DND-41 (cell line): Measurements from ENCODE around the gene ERC2.

Experiments used
- ATAC-seq: fragments of 200-7000 bp; cut with Tn5 transposase; 3 replicates; pipeline ENCODE4 v1.9.1; 2021; ENCODE audit warnings: low read depth; ENCODE audit not compliant: insufficient read depth
- DNase-seq: peaks from one replicate; pipeline ENCODE4 v3.0.0-alpha.2; 2020
- H2AFZ ChIP-seq: 2 replicates; pipeline ENCODE4 v1.6.0; 2012; ENCODE audit warnings: low read depth, low read length
- H3K27ac ChIP-seq: 2 replicates; pipeline ENCODE4 v1.5.1; 2012; ENCODE audit warnings: low read length, inconsistent platforms
- H3K27me3 ChIP-seq: fragments of 200-600 bp; sonication (generic); 2 replicates; pipeline ENCODE4 v1.6.0; 2012; ENCODE audit warnings: low read length, mild to moderate bottlenecking, inconsistent platforms; ENCODE audit not compliant: insufficient read depth, poor library complexity
- H3K36me3 ChIP-seq: 2 replicates; pipeline ENCODE4 v1.5.1; 2012; ENCODE audit warnings: low read length, inconsistent platforms; ENCODE audit not compliant: insufficient read depth
- H3K4me1 ChIP-seq: 2 replicates; pipeline ENCODE4 v1.5.1; 2012; ENCODE audit warnings: mild to moderate bottlenecking, low read length; ENCODE audit not compliant: insufficient read depth
- H3K4me2 ChIP-seq: 2 replicates; pipeline ENCODE4 v1.6.0; 2012; ENCODE audit warnings: mild to moderate bottlenecking, moderate library complexity, low read length, inconsistent platforms; ENCODE audit not compliant: insufficient read depth
- H3K4me3 ChIP-seq, 2 experiments: fragments of 200-600 bp in 1 of 2; shearing (Covaris generic) in 1 of 2; 2 replicates each; pipeline ENCODE4 v1.5.1; 2012 to 2016; ENCODE audit warnings: inconsistent platforms in 2 of 2, low read length in 2 of 2, mild to moderate bottlenecking in 2 of 2, low read depth in 1 of 2, moderate library complexity in 1 of 2
- H3K79me2 ChIP-seq: 2 replicates; pipeline ENCODE4 v1.6.0; 2012; ENCODE audit warnings: low read length, inconsistent platforms; ENCODE audit not compliant: insufficient read depth
- H3K9ac ChIP-seq: 2 replicates; pipeline ENCODE4 v1.6.0; 2012; ENCODE audit warnings: low read depth, mild to moderate bottlenecking, inconsistent platforms, low read length, moderate library complexity
- H3K9me3 ChIP-seq: 2 replicates; pipeline ENCODE4 v1.5.1; 2012; ENCODE audit warnings: low read length, moderate library complexity, mild to moderate bottlenecking, inconsistent platforms; ENCODE audit not compliant: insufficient read depth, severe bottlenecking
- H4K20me1 ChIP-seq: 2 replicates; pipeline ENCODE4 v1.6.0; 2012; ENCODE audit warnings: low read length; ENCODE audit not compliant: insufficient read depth
- EZH2 ChIP-seq: IDR thresholded peaks from 3 replicates; pipeline ENCODE4 v1.6.1; 2012; ENCODE audit warnings: borderline replicate concordance, low read depth, mild to moderate bottlenecking, moderate library complexity, low read length, inconsistent platforms; ENCODE audit not compliant: severe bottlenecking
- TF ChIP-seq, protein P1 (sequence below): IDR thresholded peaks from 2 replicates; pipeline ENCODE4 v1.5.1; 2012; ENCODE audit warnings: borderline replicate concordance, low read length, moderate library complexity, mild to moderate bottlenecking; ENCODE audit not compliant: poor library complexity, severe bottlenecking; ENCODE audit errors: extremely low read depth

ERC2 gene

DNA sequence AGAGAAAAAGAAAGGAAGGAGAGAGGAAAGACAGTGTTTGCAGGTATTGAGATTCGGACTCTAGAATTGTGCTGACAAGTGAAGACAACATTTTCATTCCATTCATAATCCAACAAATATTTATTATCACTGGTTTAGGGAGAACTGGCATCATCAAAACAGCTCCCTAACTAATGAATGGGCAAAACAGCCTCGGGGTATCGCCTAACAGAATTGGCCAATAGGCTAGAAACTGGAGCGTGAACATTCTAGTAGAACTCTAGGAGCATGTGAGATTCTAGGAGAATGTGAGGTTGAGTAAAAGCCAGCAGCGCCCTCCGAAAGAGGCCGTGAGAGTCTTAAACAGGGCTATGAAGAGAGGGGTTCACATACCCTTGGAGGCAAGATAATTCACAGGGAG, 759.3 kb downstream of the ERC2 start:
- no peak for TF ChIP-seq EZH2
- TF ChIP-seq, protein P1, sequence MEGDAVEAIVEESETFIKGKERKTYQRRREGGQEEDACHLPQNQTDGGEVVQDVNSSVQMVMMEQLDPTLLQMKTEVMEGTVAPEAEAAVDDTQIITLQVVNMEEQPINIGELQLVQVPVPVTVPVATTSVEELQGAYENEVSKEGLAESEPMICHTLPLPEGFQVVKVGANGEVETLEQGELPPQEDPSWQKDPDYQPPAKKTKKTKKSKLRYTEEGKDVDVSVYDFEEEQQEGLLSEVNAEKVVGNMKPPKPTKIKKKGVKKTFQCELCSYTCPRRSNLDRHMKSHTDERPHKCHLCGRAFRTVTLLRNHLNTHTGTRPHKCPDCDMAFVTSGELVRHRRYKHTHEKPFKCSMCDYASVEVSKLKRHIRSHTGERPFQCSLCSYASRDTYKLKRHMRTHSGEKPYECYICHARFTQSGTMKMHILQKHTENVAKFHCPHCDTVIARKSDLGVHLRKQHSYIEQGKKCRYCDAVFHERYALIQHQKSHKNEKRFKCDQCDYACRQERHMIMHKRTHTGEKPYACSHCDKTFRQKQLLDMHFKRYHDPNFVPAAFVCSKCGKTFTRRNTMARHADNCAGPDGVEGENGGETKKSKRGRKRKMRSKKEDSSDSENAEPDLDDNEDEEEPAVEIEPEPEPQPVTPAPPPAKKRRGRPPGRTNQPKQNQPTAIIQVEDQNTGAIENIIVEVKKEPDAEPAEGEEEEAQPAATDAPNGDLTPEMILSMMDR, result no peak
- no peak for ATAC-seq
- Histone ChIP-seq H3K4me1 (no peaks in the 10 kb centered on the region), H4K20me1 (no peaks in the 10 kb centered on the region), H2AFZ (no peak overlapping the region), H3K79me2 (no peaks in the 10 kb centered on the region), H3K27me3 (peaks cover 4% of the 10 kb centered on the region), H3K9ac (no peak overlapping the region), H3K4me3 (no peak overlapping the region), H3K4me2 (no peak overlapping the region), H3K9me3 (no peaks in the 10 kb centered on the region), H3K27ac (no peak overlapping the region), H3K36me3 (no peaks in the 10 kb centered on the region)
- DNase-seq, result no peak

DNA sequence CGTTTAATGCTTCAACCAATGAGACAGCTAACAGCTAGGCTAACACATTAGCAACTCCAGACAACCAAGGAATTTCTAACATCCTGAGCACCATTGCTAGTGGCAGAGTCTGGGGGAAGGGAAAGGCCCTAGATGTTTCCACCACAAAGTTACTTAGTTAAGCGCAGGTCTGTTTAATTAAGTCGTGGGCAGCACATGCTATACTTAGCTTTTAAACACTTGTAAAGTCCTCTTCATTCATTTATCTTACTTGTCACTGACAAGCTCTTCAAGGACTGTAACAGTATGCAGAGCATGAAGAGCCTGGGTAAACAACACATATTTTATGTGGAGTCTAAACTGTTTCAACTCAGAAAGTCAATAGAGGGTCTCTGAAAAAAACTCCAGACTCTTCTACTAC, 760.0 kb downstream of the ERC2 start:
- ATAC-seq (no peak), DNase-seq (no peak)
- H2AFZ ChIP-seq, result no peak overlapping the region
- H3K79me2 ChIP-seq, result no peaks in the 10 kb centered on the region
- no peak overlapping the region for H3K4me2 ChIP-seq
- H3K36me3 ChIP-seq, result no peaks in the 10 kb centered on the region
- no peaks in the 10 kb centered on the region for H3K4me1 ChIP-seq
- H4K20me1 ChIP-seq, result no peaks in the 10 kb centered on the region
- H3K27ac ChIP-seq, result no peak overlapping the region
- no peak overlapping the region for H3K9ac ChIP-seq
- no peaks in the 10 kb centered on the region for H3K9me3 ChIP-seq
- peaks cover 4% of the 10 kb centered on the region for H3K27me3 ChIP-seq
- TF ChIP-seq EZH2, result no peak
- TF ChIP-seq, protein P1, result no peak
- H3K4me3 ChIP-seq, result no peak overlapping the region

DNA sequence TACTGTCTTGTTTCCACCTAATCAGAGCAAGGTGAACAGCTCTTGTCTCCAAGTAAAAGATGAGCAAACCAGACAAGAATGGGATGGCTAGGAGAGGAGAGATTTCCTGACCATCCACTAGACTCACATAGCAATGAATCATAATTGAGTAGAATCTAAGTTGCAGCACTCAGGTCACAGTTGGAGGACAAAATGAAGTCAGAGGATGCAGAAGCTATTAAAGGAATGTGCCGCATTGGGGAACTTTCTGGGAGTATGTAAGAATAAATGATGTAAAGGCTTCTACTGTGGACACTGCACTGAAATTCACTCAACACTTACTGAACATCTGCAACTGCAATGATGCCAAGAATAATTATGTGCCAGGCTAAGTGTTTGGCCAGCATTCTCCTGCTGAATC, 763.7 kb downstream of the ERC2 start:
- Histone ChIP-seq H3K27ac (no peak overlapping the region), H3K27me3 (peaks cover 2% of the 10 kb centered on the region), H3K36me3 (no peaks in the 10 kb centered on the region), H3K79me2 (no peaks in the 10 kb centered on the region), H3K4me1 (no peaks in the 10 kb centered on the region), H4K20me1 (no peaks in the 10 kb centered on the region), H3K4me2 (no peak overlapping the region), H3K9me3 (no peaks in the 10 kb centered on the region), H3K9ac (no peak overlapping the region), H2AFZ (no peak overlapping the region), H3K4me3 (no peak overlapping the region)
- TF ChIP-seq, protein P1, result no peak
- no peak for TF ChIP-seq EZH2
- ATAC-seq (no peak), DNase-seq (no peak)

DNA sequence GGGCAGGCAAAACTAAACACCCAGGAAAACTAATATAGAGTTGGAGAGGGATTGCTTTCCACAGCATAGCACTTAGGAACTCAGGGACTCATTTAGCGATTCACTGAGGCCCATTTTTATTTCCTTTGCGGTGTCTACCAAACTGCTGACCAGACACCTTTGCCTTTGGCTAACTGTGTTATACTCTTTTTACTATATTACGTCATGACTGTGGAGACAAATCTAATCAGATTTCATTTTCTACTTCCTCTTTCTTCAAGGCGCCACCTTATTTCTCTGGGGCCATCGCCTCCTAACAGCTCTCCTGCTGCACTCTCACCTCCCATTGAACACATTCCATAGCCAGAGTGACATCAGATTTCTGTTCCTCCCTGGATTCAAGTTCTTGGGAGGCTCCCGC, 765.4 kb downstream of the ERC2 start:
- no peak for DNase-seq
- Histone ChIP-seq H3K27ac (no peak overlapping the region), H3K27me3 (peaks cover 2% of the 10 kb centered on the region), H3K4me3 (no peak overlapping the region), H3K79me2 (no peaks in the 10 kb centered on the region), H3K9ac (no peak overlapping the region), H4K20me1 (no peaks in the 10 kb centered on the region), H2AFZ (no peak overlapping the region), H3K9me3 (no peaks in the 10 kb centered on the region), H3K36me3 (no peaks in the 10 kb centered on the region), H3K4me2 (no peak overlapping the region), H3K4me1 (no peaks in the 10 kb centered on the region)
- no peak for TF ChIP-seq EZH2
- TF ChIP-seq, protein P1, result no peak
- ATAC-seq, result no peak
